GM12891 (cell line): ENCODE data around the gene ARMC2.

ENCODE experiments used
- PAX5 ChIP-seq: IDR thresholded peaks from 2 replicates; pipeline ENCODE4 v1.6.1; 2011; ENCODE audit warnings: low read length, moderate library complexity, mild to moderate bottlenecking; ENCODE audit not compliant: insufficient read depth, severe bottlenecking
- POLR2A ChIP-seq: IDR thresholded peaks from 2 replicates; pipeline ENCODE4 v1.6.1; 2011; ENCODE audit warnings: low read depth, low read length, control low read depth
- POLR2AphosphoS5 ChIP-seq: IDR thresholded peaks from 2 replicates; pipeline ENCODE4 v1.6.1; 2011; ENCODE audit warnings: low read depth, low read length, control low read depth
- POU2F2 ChIP-seq: IDR thresholded peaks from 2 replicates; pipeline ENCODE4 v1.6.1; 2011; ENCODE audit warnings: low read depth, mild to moderate bottlenecking, control low read depth, low read length, moderate library complexity
- SPI1 ChIP-seq: IDR thresholded peaks from 2 replicates; pipeline ENCODE4 v1.6.1; 2011; ENCODE audit warnings: low read depth, low read length, control low read depth
- TAF1 ChIP-seq: IDR thresholded peaks from 2 replicates; pipeline ENCODE4 v1.6.1; 2011; ENCODE audit warnings: low read depth, low read length, control low read depth

GRCh38 chr6:108831104-108831503 is 17.1 kb upstream of the ARMC2 start:
- no peak for TF ChIP-seq POLR2A
- TF ChIP-seq PAX5 = no peak
- no peak for TF ChIP-seq POU2F2
- TF ChIP-seq TAF1 = no peak
- TF ChIP-seq SPI1 = no peak
- TF ChIP-seq POLR2AphosphoS5 = no peak
